HepG2 (cell line): ENCODE data around the gene TPST2. TPM values are rescaled to one million over a fixed set of nuclear protein-coding genes. Genes with fewer than 3 reads are reported as not detected.

Experiments used
- CAMTA2 ChIP-seq: sonication (generic); formaldehyde crosslinking; IDR thresholded peaks from 2 replicates; pipeline ENCODE4 v1.4.0; 2020; ENCODE audit warnings: mild to moderate bottlenecking, missing genetic modification reagents, borderline replicate concordance
- ESRRA ChIP-seq: sonication (generic); formaldehyde crosslinking; IDR thresholded peaks from 2 replicates; pipeline ENCODE4 v1.5.1; 2020; ENCODE audit warnings: mild to moderate bottlenecking, low read depth, missing genetic modification reagents
- GABPA ChIP-seq, 2 experiments: IDR thresholded peaks; 2 replicates each; pipeline ENCODE4 v1.6.1; 2011 to 2016; ENCODE audit warnings: low read depth in 2 of 2, low read length in 1 of 2, missing biosample characterization in 1 of 2, missing genetic modification characterization in 1 of 2
- HNRNPL ChIP-seq: fragments of 200-400 bp; formaldehyde crosslinking; IDR thresholded peaks from 2 replicates; pipeline ENCODE4 v1.6.1; 2017; ENCODE audit warnings: mild to moderate bottlenecking, low read depth, low read length
- REPIN1 ChIP-seq: sonication (generic); formaldehyde crosslinking; IDR thresholded peaks from 2 replicates; pipeline ENCODE4 v1.8.0; 2022; ENCODE audit warnings: missing genetic modification reagents, low read depth, mild to moderate bottlenecking, borderline replicate concordance
- SAP130 ChIP-seq: IDR thresholded peaks from 2 replicates; pipeline ENCODE4 v1.6.1; 2016; ENCODE audit warnings: low read depth
- SKIL ChIP-seq: sonication (generic); formaldehyde crosslinking; IDR thresholded peaks from 2 replicates; pipeline ENCODE4 v1.8.0; 2022; ENCODE audit warnings: missing genetic modification reagents, mild to moderate bottlenecking, moderate library complexity, borderline replicate concordance
- TIGD3 ChIP-seq: sonication (generic); formaldehyde crosslinking; IDR thresholded peaks from 2 replicates; pipeline ENCODE4 v1.5.1; 2020; ENCODE audit warnings: mild to moderate bottlenecking, missing genetic modification reagents, borderline replicate concordance
- TOE1 ChIP-seq: sonication (generic); formaldehyde crosslinking; IDR thresholded peaks from 2 replicates; pipeline ENCODE4 v1.4.0; 2020; ENCODE audit warnings: mild to moderate bottlenecking, missing genetic modification reagents
- ZHX1 ChIP-seq: sonication (generic); formaldehyde crosslinking; IDR thresholded peaks from 2 replicates; pipeline ENCODE4 v1.8.1; 2022; ENCODE audit warnings: low read depth, mild to moderate bottlenecking, missing genetic modification reagents
- ZNF121 ChIP-seq: sonication (generic); formaldehyde crosslinking; IDR thresholded peaks from 2 replicates; pipeline ENCODE4 v1.5.0; 2020; ENCODE audit warnings: mild to moderate bottlenecking, missing genetic modification reagents
- ZNF138 ChIP-seq: sonication (generic); formaldehyde crosslinking; IDR thresholded peaks from 2 replicates; pipeline ENCODE4 v1.5.0; 2020; ENCODE audit warnings: mild to moderate bottlenecking, low read depth, missing genetic modification reagents
- ZNF160 ChIP-seq: sonication (generic); formaldehyde crosslinking; IDR thresholded peaks from 2 replicates; pipeline ENCODE4 v1.8.0; 2022; ENCODE audit warnings: mild to moderate bottlenecking, inconsistent platforms, missing genetic modification reagents
- ZNF646 ChIP-seq: sonication (generic); formaldehyde crosslinking; IDR thresholded peaks from 2 replicates; pipeline ENCODE4 v1.9.0; 2021; ENCODE audit warnings: mild to moderate bottlenecking, missing genetic modification reagents
- ZSCAN12 ChIP-seq: sonication (generic); formaldehyde crosslinking; IDR thresholded peaks from 2 replicates; pipeline ENCODE4 v1.9.0; 2021; ENCODE audit warnings: mild to moderate bottlenecking, missing genetic modification reagents
- polyA plus RNA-seq, 8 experiments: library from polyadenylated mRNA; depleted of rRNA in 3 of 8; stranded (reverse) in 7 of 8; unstranded in 1 of 8; fragments of >200 nt; fragmentation: Illumina TruSeq in 4 of 8; extraction: Trizol in 4 of 8; gene quantifications; 2 replicates each; pipeline versions ENCODE4 v1.2.1 to v1.2.3, GENCODE V29; 2011 to 2016; ENCODE audit warnings: low read depth in 4 of 8, missing spikeins in 1 of 8, mixed read lengths in 1 of 8; ENCODE audit not compliant: insufficient read depth in 1 of 8
- total RNA-seq, 5 experiments: library from RNA; depleted of rRNA; stranded (reverse); fragments of >200 nt; fragmentation: Illumina TruSeq; extraction: Trizol; gene quantifications; 2 replicates each; pipeline ENCODE4 v1.2.3, GENCODE V29; 2016; ENCODE audit warnings: low read depth in 1 of 5

Gene TPST2
- total and polyA plus RNA-seq, 2 of the 13 experiments (the other 11 are each of a cell fraction or from before 2014, with no cell fraction given), result 15.2 to 23.8 TPM

GRCh38 chr22:26489447-26490036, 100.4 kb downstream of the TPST2 start (continued):
- TF ChIP-seq TIGD3 (no peak), ZNF138 (CRISPR knock-in tag) (no peak), CAMTA2 (no peak), SAP130 (CRISPR knock-in tag) (no peak; the same call in 1 of the 2 replicates), ESRRA (no peak), ZNF121 (CRISPR knock-in tag) (no peak), ZNF646 (no peak), HNRNPL (no peak), ZSCAN12 (CRISPR knock-in tag) (no peak), ZNF160 (CRISPR knock-in tag) (no peak), SKIL (CRISPR knock-in tag) (no peak), ZHX1 (CRISPR knock-in tag) (peak; percentile 54; the same call in 1 of the 2 replicates), REPIN1 (CRISPR knock-in tag) (no peak), TOE1 (CRISPR knock-in tag) (no peak), GABPA (IDR thresholded peaks at IDR 0.05; ENCODE audit: low read depth, low read length) (no peak), GABPA (CRISPR knock-in tag; IDR thresholded peaks at IDR 0.05; ENCODE audit: low read depth) (0 out of 2 replicates have a peak, but pooled peaks have one; percentile 25)
